ENCODE data around the gene FITM1. TPM values are rescaled to one million over a fixed set of nuclear protein-coding genes. Genes with fewer than 3 reads are reported as not detected.

FITM1 gene
- total RNA-seq, 4 donors from 2014 or later = 0.27 to 0.67 TPM; not detected in 2

DNA sequence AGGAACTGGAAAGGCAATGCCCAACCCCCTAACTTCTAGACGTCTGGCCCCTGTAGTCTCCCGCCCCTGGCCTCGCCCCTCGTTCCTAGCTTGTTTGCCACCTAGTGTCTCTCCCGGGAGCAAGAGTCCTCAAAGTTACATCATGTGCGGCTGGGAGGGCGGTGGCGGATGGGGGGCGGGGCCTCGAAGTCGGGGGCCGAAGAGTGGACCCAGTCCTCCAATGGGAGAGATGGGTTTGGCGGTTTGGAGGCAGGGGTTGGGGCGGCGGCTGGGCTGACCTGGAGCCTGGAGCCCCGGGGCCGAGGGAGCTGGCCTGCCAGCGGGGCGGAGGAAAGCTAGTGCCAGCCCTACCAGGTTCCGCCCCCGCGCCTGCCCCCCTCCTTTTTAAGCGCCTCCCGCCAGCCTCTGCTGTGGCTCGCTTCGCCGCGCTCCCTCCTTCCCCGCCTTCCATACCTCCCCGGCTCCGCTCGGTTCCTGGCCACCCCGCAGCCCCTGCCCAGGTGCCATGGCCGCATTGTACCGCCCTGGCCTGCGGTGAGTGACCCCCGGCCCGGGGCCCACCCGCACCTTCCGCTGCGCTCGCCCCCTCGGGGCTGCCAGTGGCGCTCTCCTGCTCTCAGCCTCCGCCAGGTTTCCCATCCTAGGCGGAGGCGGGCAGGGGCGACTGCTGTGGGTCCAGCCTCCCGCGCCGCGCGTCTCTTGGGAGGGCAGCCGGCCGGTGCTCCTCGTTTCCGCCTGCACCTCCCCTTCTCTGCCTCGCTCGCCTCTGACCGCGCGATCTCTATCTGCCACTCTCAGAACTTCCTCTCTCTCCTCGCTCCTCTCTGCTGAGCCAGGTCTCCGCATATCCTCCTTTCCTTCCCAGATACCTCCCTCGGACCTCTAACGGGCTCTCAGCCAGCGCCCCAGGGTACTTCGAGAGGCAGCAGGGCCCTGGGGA is 36.3 kb upstream of the FITM1 start, which contains the start of gene PCK2:
TSS of gene PCK2 (plus strand) at position 411 of the 940 bp plus-strand sequence. CDS start at position 506, 95 bp downstream.
- peak; percentile 96 for ATAC-seq
- Histone ChIP-seq H3K9me3 (no peaks in the 10 kb centered on the region), H3K4me1 (peaks cover 0 to 31% (median 8%) of the 10 kb centered on the region in 3 donors), H3K27ac (peak within 1 kb of the TSS; percentile 62 to 97 (median 94)), H3K4me3 (peak within 1 kb of the TSS; percentile 59 to 94), H3K27me3 (no peaks in the 10 kb centered on the region), H3K36me3 (peaks cover 0 to 16% of the 10 kb centered on the region in 2 donors)
- peak; percentile 46 to 53 for TF ChIP-seq POLR2A (IDR thresholded peaks at IDR 0.05)
- TF ChIP-seq POLR2AphosphoS5 (IDR thresholded peaks at IDR 0.05) = no peak
- TF ChIP-seq EP300 (IDR thresholded peaks at IDR 0.05) = no peak
- TF ChIP-seq, protein P1, sequence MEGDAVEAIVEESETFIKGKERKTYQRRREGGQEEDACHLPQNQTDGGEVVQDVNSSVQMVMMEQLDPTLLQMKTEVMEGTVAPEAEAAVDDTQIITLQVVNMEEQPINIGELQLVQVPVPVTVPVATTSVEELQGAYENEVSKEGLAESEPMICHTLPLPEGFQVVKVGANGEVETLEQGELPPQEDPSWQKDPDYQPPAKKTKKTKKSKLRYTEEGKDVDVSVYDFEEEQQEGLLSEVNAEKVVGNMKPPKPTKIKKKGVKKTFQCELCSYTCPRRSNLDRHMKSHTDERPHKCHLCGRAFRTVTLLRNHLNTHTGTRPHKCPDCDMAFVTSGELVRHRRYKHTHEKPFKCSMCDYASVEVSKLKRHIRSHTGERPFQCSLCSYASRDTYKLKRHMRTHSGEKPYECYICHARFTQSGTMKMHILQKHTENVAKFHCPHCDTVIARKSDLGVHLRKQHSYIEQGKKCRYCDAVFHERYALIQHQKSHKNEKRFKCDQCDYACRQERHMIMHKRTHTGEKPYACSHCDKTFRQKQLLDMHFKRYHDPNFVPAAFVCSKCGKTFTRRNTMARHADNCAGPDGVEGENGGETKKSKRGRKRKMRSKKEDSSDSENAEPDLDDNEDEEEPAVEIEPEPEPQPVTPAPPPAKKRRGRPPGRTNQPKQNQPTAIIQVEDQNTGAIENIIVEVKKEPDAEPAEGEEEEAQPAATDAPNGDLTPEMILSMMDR (IDR thresholded peaks at IDR 0.05) = peak in 3 of 4 experiments; percentile 18 to 33 (median 18)
- 0% methylated on average over 4 to 35 of the region's 68 CpGs for WGBS, 2 donors (ENCODE audit: low coverage in 1 of 2)

DNA sequence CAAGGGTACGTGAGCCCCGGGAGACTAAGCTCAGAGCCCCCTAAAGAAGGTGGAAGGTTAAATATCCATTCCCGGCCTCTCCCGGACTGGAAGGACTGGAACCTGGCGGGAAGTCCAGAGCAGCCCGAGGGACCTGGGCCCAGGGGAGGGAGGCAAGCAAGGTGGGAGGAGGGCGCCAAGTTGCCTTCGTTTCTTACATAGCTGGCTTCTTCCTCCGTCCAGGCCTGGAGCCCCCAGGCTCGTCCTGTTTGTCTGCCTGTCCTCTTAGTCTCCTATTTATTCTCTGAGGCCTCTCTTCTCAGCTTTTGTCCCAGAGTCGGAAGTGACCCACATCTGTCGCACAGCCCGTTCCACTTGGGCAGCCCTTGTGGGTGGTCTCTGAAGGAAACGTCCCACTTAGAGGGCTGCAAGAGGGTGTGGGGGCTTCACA is 35.6 kb upstream of the FITM1 start:
- Histone ChIP-seq H3K27ac (peak overlapping the region; percentile 62 to 97 (median 94)), H3K36me3 (peaks cover 0 to 23% of the 10 kb centered on the region in 2 donors), H3K4me3 (peak overlapping the region; percentile 59 to 94), H3K4me1 (peaks cover 0 to 31% (median 8%) of the 10 kb centered on the region in 3 donors), H3K9me3 (no peaks in the 10 kb centered on the region), H3K27me3 (no peaks in the 10 kb centered on the region)
- TF ChIP-seq, protein P1 (IDR thresholded peaks at IDR 0.05) = no peak
- TF ChIP-seq POLR2A (IDR thresholded peaks at IDR 0.05) (no peak), POLR2AphosphoS5 (IDR thresholded peaks at IDR 0.05) (no peak), EP300 (IDR thresholded peaks at IDR 0.05) (no peak)
- 25% methylated on average over 9 of the region's 14 CpGs; no CpG with 5 or more reads in 1 of the 2 donors for WGBS, 2 donors (ENCODE audit: low coverage in 1 of 2)
- ATAC-seq = no peak

DNA sequence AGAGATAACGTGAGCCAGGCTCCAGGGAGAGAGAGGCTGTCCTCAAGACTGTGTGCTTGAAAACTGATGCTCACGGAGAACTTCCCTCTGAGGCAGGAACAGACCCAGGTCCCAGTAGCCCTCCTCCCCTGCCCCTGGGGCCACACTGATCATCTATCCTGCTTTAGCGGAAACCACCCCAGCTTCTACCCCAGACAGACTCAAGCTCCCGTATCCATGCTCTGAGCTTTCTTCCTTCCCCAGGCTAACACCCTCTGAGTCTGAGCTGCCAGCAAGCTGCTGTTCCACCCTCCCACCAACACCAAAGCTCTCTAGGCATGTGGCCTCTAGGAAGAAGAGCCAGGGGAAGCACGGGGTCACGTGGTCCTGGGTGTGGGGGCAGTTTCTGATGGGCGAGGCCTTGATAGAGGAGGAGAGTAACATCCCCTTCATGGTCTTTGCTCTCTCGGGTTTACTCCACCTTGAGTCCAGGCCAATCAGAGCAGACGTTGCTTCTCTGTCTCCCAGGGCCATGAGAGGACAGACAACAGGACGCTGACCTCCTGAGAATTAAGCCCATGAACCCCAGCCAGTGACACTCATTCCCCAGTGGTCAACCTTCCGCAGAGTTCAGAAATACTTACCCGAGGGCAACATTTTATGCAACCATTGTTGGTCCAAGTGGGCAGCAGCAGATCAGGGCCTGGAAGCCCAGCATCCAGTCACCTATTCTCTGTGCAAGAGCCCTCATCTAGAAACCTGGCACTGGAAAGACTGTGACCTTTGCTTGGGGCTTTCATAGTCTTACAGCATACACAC is 35.0 kb upstream of the FITM1 start:
- 25 to 72% methylated on average over 4 to 5 of the region's 12 CpGs for WGBS, 2 donors (ENCODE audit: low coverage in 1 of 2)
- TF ChIP-seq POLR2A (IDR thresholded peaks at IDR 0.05) = peak in 1 of 2 donors; percentile 21
- no peak for TF ChIP-seq POLR2AphosphoS5 (IDR thresholded peaks at IDR 0.05)
- ATAC-seq = no peak

DNA sequence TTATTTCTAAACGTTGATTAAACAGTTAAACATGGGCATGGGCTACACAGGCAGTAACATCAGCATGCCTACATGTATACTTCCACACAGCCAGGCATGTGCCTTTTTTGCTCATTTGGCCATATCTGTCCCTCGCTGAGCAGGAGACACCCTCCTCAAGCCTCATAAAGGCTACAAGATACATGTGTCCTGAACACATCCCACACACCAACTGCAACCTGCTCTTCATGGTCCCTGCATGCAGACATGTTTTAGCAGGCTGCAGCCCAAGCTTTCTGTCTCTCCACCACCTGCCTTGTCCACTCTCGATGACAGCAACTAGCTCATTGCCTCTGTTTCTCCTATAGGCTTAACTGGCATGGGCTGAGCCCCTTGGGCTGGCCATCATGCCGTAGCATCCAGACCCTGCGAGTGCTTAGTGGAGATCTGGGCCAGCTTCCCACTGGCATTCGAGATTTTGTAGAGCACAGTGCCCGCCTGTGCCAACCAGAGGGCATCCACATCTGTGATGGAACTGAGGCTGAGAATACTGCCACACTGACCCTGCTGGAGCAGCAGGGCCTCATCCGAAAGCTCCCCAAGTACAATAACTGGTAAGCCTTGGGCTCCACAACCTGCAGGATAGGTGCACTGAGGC is 33.8 kb upstream of the FITM1 start:
- WGBS, 2 donors (ENCODE audit: low coverage in 1 of 2) = 94 to 100% methylated on average over 1 to 6 of the region's 8 CpGs
- ATAC-seq = no peak
- peaks cover 0 to 31% (median 8%) of the 10 kb centered on the region in 3 donors for H3K4me1 ChIP-seq
- H3K9me3 ChIP-seq = no peaks in the 10 kb centered on the region
- TF ChIP-seq EP300 (IDR thresholded peaks at IDR 0.05) = no peak
- no peak overlapping the region for H3K4me3 ChIP-seq
- H3K36me3 ChIP-seq = peaks cover 0 to 34% of the 10 kb centered on the region in 2 donors
- H3K27ac ChIP-seq = no peak overlapping the region
- no peaks in the 10 kb centered on the region for H3K27me3 ChIP-seq

More for the DNA sequence above, 35.0 kb upstream of the FITM1 start:
- Histone ChIP-seq H3K36me3 (peaks cover 0 to 29% of the 10 kb centered on the region in 2 donors), H3K27ac (peak overlapping the region in 3 of 4 donors; percentile 93 to 97 (median 95)), H3K4me3 (peak overlapping the region; percentile 59 to 94), H3K9me3 (no peaks in the 10 kb centered on the region), H3K27me3 (no peaks in the 10 kb centered on the region), H3K4me1 (peaks cover 0 to 31% (median 8%) of the 10 kb centered on the region in 3 donors)

DNA sequence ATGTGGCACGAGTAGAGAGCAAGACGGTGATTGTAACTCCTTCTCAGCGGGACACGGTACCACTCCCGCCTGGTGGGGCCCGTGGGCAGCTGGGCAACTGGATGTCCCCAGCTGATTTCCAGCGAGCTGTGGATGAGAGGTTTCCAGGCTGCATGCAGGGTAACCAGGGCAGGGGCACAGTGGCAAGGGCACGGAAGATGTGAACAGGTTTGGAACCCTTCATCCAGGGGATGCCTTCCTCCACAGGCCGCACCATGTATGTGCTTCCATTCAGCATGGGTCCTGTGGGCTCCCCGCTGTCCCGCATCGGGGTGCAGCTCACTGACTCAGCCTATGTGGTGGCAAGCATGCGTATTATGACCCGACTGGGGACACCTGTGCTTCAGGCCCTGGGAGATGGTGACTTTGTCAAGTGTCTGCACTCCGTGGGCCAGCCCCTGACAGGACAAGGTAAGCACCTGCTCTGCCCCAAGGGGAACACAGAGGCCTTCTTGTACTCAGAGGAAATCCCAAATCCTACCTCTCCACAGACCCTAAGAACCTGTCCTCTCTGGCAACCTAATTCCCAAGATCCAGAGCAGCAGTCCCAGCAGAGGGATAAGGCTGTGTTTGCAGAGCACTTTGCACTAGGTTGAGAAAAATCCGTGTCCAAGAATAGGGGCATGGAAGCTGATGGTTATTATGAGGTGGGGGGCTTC is 32.1 kb upstream of the FITM1 start:
- Histone ChIP-seq H3K4me3 (no peak overlapping the region), H3K4me1 (peaks cover 0 to 25% (median 8%) of the 10 kb centered on the region in 3 donors), H3K27me3 (no peaks in the 10 kb centered on the region), H3K27ac (no peak overlapping the region), H3K36me3 (peaks cover 0 to 42% of the 10 kb centered on the region in 2 donors), H3K9me3 (no peaks in the 10 kb centered on the region)
- no peak for ATAC-seq
- TF ChIP-seq, protein P1 (IDR thresholded peaks at IDR 0.05) = no peak
- WGBS, 2 donors (ENCODE audit: low coverage in 1 of 2) = 83 to 98% methylated on average over 1 to 6 of the region's 16 CpGs
